H9 (cell line): ENCODE results near the gene OSTF1. TPM values are rescaled to one million over a fixed set of nuclear protein-coding genes. Genes with fewer than 3 reads are reported as not detected.

Experiments used
- DNase-seq: peaks from one replicate; pipeline ENCODE4 v3.0.0-alpha.2; 2017
- H2AFZ ChIP-seq: one replicate; pipeline ENCODE4 v1.6.1; 2013; ENCODE audit warnings: mild to moderate bottlenecking, low read length, control low read depth, moderate library complexity
- H2AK5ac ChIP-seq: 2 replicates; pipeline ENCODE4 v1.6.1; 2013; ENCODE audit warnings: low read length, control low read depth, mixed read lengths; ENCODE audit not compliant: insufficient read length
- H2BK120ac ChIP-seq: one replicate; pipeline ENCODE4 v1.6.1; 2013; ENCODE audit warnings: low read depth, mild to moderate bottlenecking, low read length, control low read depth, inconsistent platforms; ENCODE audit not compliant: poor library complexity, severe bottlenecking
- H2BK12ac ChIP-seq: 2 replicates; pipeline ENCODE4 v1.6.1; 2013; ENCODE audit warnings: low read length, control low read depth, mixed read lengths, low read depth; ENCODE audit not compliant: insufficient read length
- H2BK15ac ChIP-seq: 2 replicates; pipeline ENCODE4 v1.6.1; 2013; ENCODE audit warnings: low read depth, low read length, control low read depth
- H2BK20ac ChIP-seq: one replicate; pipeline ENCODE4 v1.6.1; 2013; ENCODE audit warnings: low read depth, mild to moderate bottlenecking, low read length, control low read depth, inconsistent platforms; ENCODE audit not compliant: poor library complexity, severe bottlenecking
- H2BK5ac ChIP-seq: 2 replicates; pipeline ENCODE4 v1.6.1; 2013; ENCODE audit warnings: low read length, control low read depth, mixed read lengths; ENCODE audit not compliant: insufficient read length
- H3K14ac ChIP-seq: 2 replicates; pipeline ENCODE4 v1.6.1; 2013; ENCODE audit warnings: low read length, control low read depth; ENCODE audit not compliant: insufficient read depth
- H3K18ac ChIP-seq: 2 replicates; pipeline ENCODE4 v1.6.1; 2013; ENCODE audit warnings: low read depth, mild to moderate bottlenecking, mixed read lengths, low read length, control low read depth; ENCODE audit not compliant: insufficient read length
- H3K23ac ChIP-seq: 2 replicates; pipeline ENCODE4 v1.6.1; 2013; ENCODE audit warnings: low read length, control low read depth, mixed read lengths, low read depth; ENCODE audit not compliant: insufficient read length
- H3K23me2 ChIP-seq: 2 replicates; pipeline ENCODE4 v1.6.1; 2013; ENCODE audit warnings: low read depth, mild to moderate bottlenecking, mixed read lengths, low read length, control low read depth; ENCODE audit not compliant: insufficient read length, poor library complexity, severe bottlenecking
- H3K27ac ChIP-seq: 2 replicates; pipeline ENCODE4 v1.5.1; 2013; ENCODE audit warnings: low read length, control low read depth, mixed read lengths, low read depth; ENCODE audit not compliant: insufficient read length
- H3K27me3 ChIP-seq: 2 replicates; pipeline ENCODE4 v1.6.1; 2013; ENCODE audit warnings: low read length, control low read depth, inconsistent platforms; ENCODE audit not compliant: insufficient read depth
- H3K4ac ChIP-seq: 2 replicates; pipeline ENCODE4 v1.6.1; 2013; ENCODE audit warnings: low read depth, mild to moderate bottlenecking, control low read depth, inconsistent platforms, low read length, moderate library complexity
- H3K4me1 ChIP-seq: 2 replicates; pipeline ENCODE4 v1.6.1; 2013; ENCODE audit warnings: low read length, control low read depth, inconsistent platforms; ENCODE audit not compliant: insufficient read depth
- H3K4me2 ChIP-seq: 2 replicates; pipeline ENCODE4 v1.6.1; 2013; ENCODE audit warnings: low read length, control low read depth, mixed read lengths; ENCODE audit not compliant: insufficient read length, insufficient read depth
- H3K56ac ChIP-seq: 2 replicates; pipeline ENCODE4 v1.6.1; 2013; ENCODE audit warnings: low read depth, mild to moderate bottlenecking, mixed read lengths, low read length, control low read depth; ENCODE audit not compliant: insufficient read length
- H3K79me1 ChIP-seq: 2 replicates; pipeline ENCODE4 v1.6.1; 2013; ENCODE audit warnings: low read depth, mild to moderate bottlenecking, moderate library complexity, low read length, control low read depth, inconsistent platforms; ENCODE audit not compliant: insufficient read depth, poor library complexity, severe bottlenecking
- H3K79me2 ChIP-seq: 2 replicates; pipeline ENCODE4 v1.6.1; 2013; ENCODE audit warnings: low read length, control low read depth, inconsistent platforms; ENCODE audit not compliant: insufficient read depth
- H3K9ac ChIP-seq: 2 replicates; pipeline ENCODE4 v1.6.1; 2013; ENCODE audit warnings: low read length, control low read depth, mixed read lengths; ENCODE audit not compliant: insufficient read length; ENCODE audit errors: extremely low read depth
- H3K9me3 ChIP-seq: one replicate; pipeline ENCODE4 v1.6.1; 2013; ENCODE audit warnings: low read depth, low read length, inconsistent platforms; ENCODE audit not compliant: control insufficient read depth
- H3T11ph ChIP-seq: one replicate; pipeline ENCODE4 v1.6.1; 2013; ENCODE audit warnings: mild to moderate bottlenecking, low read length, control low read depth, inconsistent platforms
- H4K20me1 ChIP-seq: one replicate; pipeline ENCODE4 v1.6.1; 2013; ENCODE audit not compliant: control insufficient read depth, insufficient read length, insufficient read depth
- H4K5ac ChIP-seq: 2 replicates; pipeline ENCODE4 v1.6.1; 2013; ENCODE audit warnings: low read depth, mild to moderate bottlenecking, mixed read lengths, low read length, control low read depth; ENCODE audit not compliant: insufficient read length
- H4K8ac ChIP-seq: replicated peaks from 2 replicates; pipeline ENCODE4 v1.6.1; 2013; ENCODE audit warnings: low read length, control low read depth, mixed read lengths, low read depth; ENCODE audit not compliant: insufficient read length
- H4K91ac ChIP-seq: 2 replicates; pipeline ENCODE4 v1.6.1; 2013; ENCODE audit warnings: low read depth, mild to moderate bottlenecking, moderate library complexity, mixed read lengths, low read length, control low read depth; ENCODE audit not compliant: insufficient read length
- H3K27ac Mint-ChIP-seq, 3 experiments: 2 replicates in 2 of 3; 3 replicates in 1 of 3; pipeline ENCODE4 v1.8.0; 2020 to 2021; ENCODE audit warnings: mixed read lengths in 3 of 3, mild to moderate bottlenecking in 1 of 3, moderate library complexity in 1 of 3
- H3K27me3 Mint-ChIP-seq: 2 replicates; pipeline ENCODE4 v1.8.0; 2021; ENCODE audit warnings: low read depth, mild to moderate bottlenecking, moderate library complexity, mixed read lengths
- H3K36me3 Mint-ChIP-seq, 3 experiments: 2 replicates in 2 of 3; 3 replicates in 1 of 3; pipeline ENCODE4 v1.8.0; 2020 to 2021; ENCODE audit warnings: low read depth in 3 of 3, mixed read lengths in 3 of 3; ENCODE audit not compliant: insufficient read depth in 1 of 3
- H3K4me1 Mint-ChIP-seq, 2 experiments: 2 replicates each; pipeline ENCODE4 v1.8.0; 2020; ENCODE audit warnings: mixed read lengths in 2 of 2
- H3K4me3 Mint-ChIP-seq, 2 experiments: 2 replicates in 1 of 2; 3 replicates in 1 of 2; pipeline ENCODE4 v1.8.0; 2020 to 2021; ENCODE audit warnings: mild to moderate bottlenecking in 2 of 2, mixed read lengths in 2 of 2, moderate library complexity in 1 of 2
- H3K9me3 Mint-ChIP-seq, 2 experiments: 2 replicates in 1 of 2; 3 replicates in 1 of 2; pipeline ENCODE4 v1.8.0; 2020; ENCODE audit warnings: mild to moderate bottlenecking in 2 of 2, mixed read lengths in 2 of 2, moderate library complexity in 1 of 2
- WGBS: extraction: QIAGEN DNeasy Blood & Tissue Kit; methylation state at CpG from one replicate; pipeline ENCODE4 v1.1.7; 2013; ENCODE audit warnings: missing lambda C conversion rate, low lambda C conversion rate, mixed read lengths; ENCODE audit not compliant: insufficient read length; ENCODE audit errors: extremely low coverage; 5-methylcytosine and 5-hydroxymethylcytosine counted together
- total RNA-seq: library from RNA; stranded (reverse); gene quantifications from 2 replicates; pipeline ENCODE4 v1.2.1, GENCODE V29; 2021
- TF ChIP-seq, protein P1 (sequence below): fragments of 200-600 bp; sonication (generic); conservative IDR thresholded peaks from 3 replicates; pipeline ENCODE4 v1.8.0; 2021; ENCODE audit warnings: antibody characterized with exemption, mild to moderate bottlenecking

The OSTF1 gene
- total RNA-seq, 1 experiment from 2014 or later = 16.1 TPM

DNA sequence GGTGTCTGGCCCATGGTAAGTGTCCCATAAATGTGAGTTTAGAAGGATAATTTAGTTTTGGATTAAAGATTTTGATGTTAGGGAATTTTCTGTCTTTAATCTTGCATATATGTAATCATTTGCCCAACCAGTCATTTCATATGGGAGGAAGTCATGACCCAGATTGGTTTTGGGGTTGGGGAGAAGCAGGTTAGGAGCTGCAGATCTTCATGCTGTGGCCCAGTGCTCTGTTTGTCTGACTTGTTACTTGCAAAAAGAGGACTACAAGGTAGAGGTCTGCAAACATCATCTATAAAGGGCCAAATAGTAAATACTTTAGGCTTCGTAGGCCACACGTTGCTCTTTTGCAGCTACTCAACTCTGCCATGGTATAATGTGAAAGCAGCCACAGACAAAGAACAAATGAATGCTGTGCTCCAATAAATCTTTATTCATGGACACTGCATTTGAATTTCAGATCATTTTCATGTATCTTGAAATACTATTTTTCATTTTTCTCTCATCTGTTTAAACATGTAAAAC lies 16.8 kb downstream of the OSTF1 start:
- Mint-ChIP-seq H3K27me3 (no peaks in the 10 kb centered on the region), H3K4me1 (peaks cover 5 to 7% of the 10 kb centered on the region in 2 experiments; a peak in 3 of 4 replicates), H3K4me3 (no peak overlapping the region), H3K9me3 (no peaks in the 10 kb centered on the region), H3K27ac (no peak overlapping the region), H3K36me3 (no peaks in the 10 kb centered on the region)
- H3K18ac ChIP-seq = no peak overlapping the region
- no peak overlapping the region for H2AK5ac ChIP-seq
- no peak overlapping the region for H2BK120ac ChIP-seq
- H2BK20ac ChIP-seq = no peak overlapping the region
- H3K4me1 ChIP-seq = no peaks in the 10 kb centered on the region; the same call in 1 of the 2 replicates
- H4K8ac ChIP-seq = no peak overlapping the region
- H3K56ac ChIP-seq = no peak overlapping the region
- H3K79me1 ChIP-seq = no peaks in the 10 kb centered on the region
- H3K4me2 ChIP-seq = no peak overlapping the region
- no peak overlapping the region for H2BK5ac ChIP-seq
- H3K9me3 ChIP-seq = no peaks in the 10 kb centered on the region
- H3K14ac ChIP-seq = no peak overlapping the region
- no peaks in the 10 kb centered on the region for H3K23me2 ChIP-seq
- H3K23ac ChIP-seq = no peak overlapping the region
- H4K5ac ChIP-seq = no peak overlapping the region
- H2BK15ac ChIP-seq = no peak overlapping the region
- no peak overlapping the region for H3K9ac ChIP-seq
- no peak overlapping the region for H2AFZ ChIP-seq
- H3K27ac ChIP-seq = no peak overlapping the region
- H3T11ph ChIP-seq = no peak overlapping the region
- H3K4ac ChIP-seq = no peak overlapping the region
- no peaks in the 10 kb centered on the region for H3K79me2 ChIP-seq
- TF ChIP-seq, protein P1, sequence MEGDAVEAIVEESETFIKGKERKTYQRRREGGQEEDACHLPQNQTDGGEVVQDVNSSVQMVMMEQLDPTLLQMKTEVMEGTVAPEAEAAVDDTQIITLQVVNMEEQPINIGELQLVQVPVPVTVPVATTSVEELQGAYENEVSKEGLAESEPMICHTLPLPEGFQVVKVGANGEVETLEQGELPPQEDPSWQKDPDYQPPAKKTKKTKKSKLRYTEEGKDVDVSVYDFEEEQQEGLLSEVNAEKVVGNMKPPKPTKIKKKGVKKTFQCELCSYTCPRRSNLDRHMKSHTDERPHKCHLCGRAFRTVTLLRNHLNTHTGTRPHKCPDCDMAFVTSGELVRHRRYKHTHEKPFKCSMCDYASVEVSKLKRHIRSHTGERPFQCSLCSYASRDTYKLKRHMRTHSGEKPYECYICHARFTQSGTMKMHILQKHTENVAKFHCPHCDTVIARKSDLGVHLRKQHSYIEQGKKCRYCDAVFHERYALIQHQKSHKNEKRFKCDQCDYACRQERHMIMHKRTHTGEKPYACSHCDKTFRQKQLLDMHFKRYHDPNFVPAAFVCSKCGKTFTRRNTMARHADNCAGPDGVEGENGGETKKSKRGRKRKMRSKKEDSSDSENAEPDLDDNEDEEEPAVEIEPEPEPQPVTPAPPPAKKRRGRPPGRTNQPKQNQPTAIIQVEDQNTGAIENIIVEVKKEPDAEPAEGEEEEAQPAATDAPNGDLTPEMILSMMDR = no peak
- H2BK12ac ChIP-seq = no peak overlapping the region
- H4K20me1 ChIP-seq = no peaks in the 10 kb centered on the region
- H4K91ac ChIP-seq = no peak overlapping the region
- WGBS = no CpG with 5 or more reads among the region's 2 CpGs
- DNase-seq = no peak
- no peaks in the 10 kb centered on the region for H3K27me3 ChIP-seq
